Measurements from ENCODE around the gene SV2C. TPM values are rescaled to one million over a fixed set of nuclear protein-coding genes. Genes with fewer than 3 reads are reported as not detected.
A peak's percentile ranks its signal among the peaks of the same experiment; 100 is the strongest.

SV2C gene
- total and polyA plus RNA-seq, 2 of the 13 experiments (the other 11 are each of a cell fraction or from before 2014, with no cell fraction given) = not detected

DNA sequence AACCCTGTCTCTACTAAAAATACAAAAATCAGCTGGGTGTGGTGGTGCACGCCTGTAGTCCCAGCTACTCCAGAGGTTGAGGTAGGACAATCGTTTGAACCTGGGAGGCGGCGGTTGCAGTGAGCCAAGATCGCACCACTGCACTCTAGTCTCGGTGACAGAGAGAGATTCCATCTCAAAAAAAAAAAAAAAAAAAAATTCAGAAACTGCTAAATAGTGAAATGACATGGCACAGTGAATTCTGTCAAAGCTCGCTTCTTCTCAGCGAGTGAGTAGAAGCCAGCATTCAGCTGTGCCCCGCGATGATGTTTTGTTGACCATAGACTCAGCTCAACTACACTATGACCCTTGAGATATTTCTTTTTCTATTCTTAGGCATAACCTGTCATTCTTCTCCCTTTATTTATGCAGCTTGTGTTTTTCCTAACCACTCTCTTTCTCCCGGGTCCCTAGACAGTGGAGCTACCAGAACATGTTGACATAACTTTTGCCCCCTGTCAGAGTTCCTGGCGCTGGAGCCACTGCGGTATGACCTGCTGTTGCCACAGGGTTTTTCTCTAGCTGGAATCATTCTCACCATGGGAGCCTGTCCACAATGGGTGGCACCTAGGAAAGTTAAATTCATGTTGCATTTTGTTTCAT, 306.5 kb downstream of the SV2C start (continued):
- TF ChIP-seq ZNF318 (CRISPR knock-in tag; IDR thresholded peaks at IDR 0.05) = no peak
- TF ChIP-seq TCF7L2 (IDR thresholded peaks at IDR 0.05; ENCODE audit: low read depth, low read length) = no peak
- no peak for TF ChIP-seq FOXJ3 (CRISPR knock-in tag; IDR thresholded peaks at IDR 0.05; ENCODE audit: borderline replicate concordance)
- TF ChIP-seq, protein P1, sequence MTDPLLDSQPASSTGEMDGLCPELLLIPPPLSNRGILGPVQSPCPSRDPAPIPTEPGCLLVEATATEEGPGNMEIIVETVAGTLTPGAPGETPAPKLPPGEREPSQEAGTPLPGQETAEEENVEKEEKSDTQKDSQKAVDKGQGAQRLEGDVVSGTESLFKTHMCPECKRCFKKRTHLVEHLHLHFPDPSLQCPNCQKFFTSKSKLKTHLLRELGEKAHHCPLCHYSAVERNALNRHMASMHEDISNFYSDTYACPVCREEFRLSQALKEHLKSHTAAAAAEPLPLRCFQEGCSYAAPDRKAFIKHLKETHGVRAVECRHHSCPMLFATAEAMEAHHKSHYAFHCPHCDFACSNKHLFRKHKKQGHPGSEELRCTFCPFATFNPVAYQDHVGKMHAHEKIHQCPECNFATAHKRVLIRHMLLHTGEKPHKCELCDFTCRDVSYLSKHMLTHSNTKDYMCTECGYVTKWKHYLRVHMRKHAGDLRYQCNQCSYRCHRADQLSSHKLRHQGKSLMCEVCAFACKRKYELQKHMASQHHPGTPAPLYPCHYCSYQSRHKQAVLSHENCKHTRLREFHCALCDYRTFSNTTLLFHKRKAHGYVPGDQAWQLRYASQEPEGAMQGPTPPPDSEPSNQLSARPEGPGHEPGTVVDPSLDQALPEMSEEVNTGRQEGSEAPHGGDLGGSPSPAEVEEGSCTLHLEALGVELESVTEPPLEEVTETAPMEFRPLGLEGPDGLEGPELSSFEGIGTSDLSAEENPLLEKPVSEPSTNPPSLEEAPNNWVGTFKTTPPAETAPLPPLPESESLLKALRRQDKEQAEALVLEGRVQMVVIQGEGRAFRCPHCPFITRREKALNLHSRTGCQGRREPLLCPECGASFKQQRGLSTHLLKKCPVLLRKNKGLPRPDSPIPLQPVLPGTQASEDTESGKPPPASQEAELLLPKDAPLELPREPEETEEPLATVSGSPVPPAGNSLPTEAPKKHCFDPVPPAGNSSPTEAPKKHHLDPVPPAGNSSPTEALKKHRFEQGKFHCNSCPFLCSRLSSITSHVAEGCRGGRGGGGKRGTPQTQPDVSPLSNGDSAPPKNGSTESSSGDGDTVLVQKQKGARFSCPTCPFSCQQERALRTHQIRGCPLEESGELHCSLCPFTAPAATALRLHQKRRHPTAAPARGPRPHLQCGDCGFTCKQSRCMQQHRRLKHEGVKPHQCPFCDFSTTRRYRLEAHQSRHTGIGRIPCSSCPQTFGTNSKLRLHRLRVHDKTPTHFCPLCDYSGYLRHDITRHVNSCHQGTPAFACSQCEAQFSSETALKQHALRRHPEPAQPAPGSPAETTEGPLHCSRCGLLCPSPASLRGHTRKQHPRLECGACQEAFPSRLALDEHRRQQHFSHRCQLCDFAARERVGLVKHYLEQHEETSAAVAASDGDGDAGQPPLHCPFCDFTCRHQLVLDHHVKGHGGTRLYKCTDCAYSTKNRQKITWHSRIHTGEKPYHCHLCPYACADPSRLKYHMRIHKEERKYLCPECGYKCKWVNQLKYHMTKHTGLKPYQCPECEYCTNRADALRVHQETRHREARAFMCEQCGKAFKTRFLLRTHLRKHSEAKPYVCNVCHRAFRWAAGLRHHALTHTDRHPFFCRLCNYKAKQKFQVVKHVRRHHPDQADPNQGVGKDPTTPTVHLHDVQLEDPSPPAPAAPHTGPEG (CRISPR knock-in tag; IDR thresholded peaks at IDR 0.05) = 0 out of 2 replicates have a peak, but pooled peaks have one; percentile 50
- TF ChIP-seq, protein P2, sequence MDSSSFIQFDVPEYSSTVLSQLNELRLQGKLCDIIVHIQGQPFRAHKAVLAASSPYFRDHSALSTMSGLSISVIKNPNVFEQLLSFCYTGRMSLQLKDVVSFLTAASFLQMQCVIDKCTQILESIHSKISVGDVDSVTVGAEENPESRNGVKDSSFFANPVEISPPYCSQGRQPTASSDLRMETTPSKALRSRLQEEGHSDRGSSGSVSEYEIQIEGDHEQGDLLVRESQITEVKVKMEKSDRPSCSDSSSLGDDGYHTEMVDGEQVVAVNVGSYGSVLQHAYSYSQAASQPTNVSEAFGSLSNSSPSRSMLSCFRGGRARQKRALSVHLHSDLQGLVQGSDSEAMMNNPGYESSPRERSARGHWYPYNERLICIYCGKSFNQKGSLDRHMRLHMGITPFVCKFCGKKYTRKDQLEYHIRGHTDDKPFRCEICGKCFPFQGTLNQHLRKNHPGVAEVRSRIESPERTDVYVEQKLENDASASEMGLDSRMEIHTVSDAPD (CRISPR knock-in tag; IDR thresholded peaks at IDR 0.05) = peak; percentile 85; the same call in 1 of the 2 replicates
- TF ChIP-seq FOXP4 (CRISPR knock-in tag; IDR thresholded peaks at IDR 0.05) = peak; percentile 75
- TF ChIP-seq RARA (CRISPR knock-in tag; IDR thresholded peaks at IDR 0.05) = peak; percentile 86
- no peak for TF ChIP-seq DNMT1 (CRISPR knock-in tag; IDR thresholded peaks at IDR 0.05)
- peak; percentile 86 for TF ChIP-seq ZBTB7B (CRISPR knock-in tag; IDR thresholded peaks at IDR 0.05)
- TF ChIP-seq GTF3A (CRISPR knock-in tag; conservative IDR thresholded peaks at IDR 0.05) = no peak
